GM12892 (cell line): ENCODE measurements around the gene CCDC188.

ENCODE experiments used
- POLR2A ChIP-seq: IDR thresholded peaks from 2 replicates; pipeline ENCODE4 v1.6.1; 2011; ENCODE audit warnings: low read depth, low read length, control low read depth
- POLR2AphosphoS5 ChIP-seq: IDR thresholded peaks from 2 replicates; pipeline ENCODE4 v1.6.1; 2011; ENCODE audit warnings: low read depth, low read length, control low read depth
- TAF1 ChIP-seq: IDR thresholded peaks from 2 replicates; pipeline ENCODE4 v1.6.1; 2011; ENCODE audit warnings: low read depth, mild to moderate bottlenecking, control low read depth, low read length, borderline replicate concordance

DNA sequence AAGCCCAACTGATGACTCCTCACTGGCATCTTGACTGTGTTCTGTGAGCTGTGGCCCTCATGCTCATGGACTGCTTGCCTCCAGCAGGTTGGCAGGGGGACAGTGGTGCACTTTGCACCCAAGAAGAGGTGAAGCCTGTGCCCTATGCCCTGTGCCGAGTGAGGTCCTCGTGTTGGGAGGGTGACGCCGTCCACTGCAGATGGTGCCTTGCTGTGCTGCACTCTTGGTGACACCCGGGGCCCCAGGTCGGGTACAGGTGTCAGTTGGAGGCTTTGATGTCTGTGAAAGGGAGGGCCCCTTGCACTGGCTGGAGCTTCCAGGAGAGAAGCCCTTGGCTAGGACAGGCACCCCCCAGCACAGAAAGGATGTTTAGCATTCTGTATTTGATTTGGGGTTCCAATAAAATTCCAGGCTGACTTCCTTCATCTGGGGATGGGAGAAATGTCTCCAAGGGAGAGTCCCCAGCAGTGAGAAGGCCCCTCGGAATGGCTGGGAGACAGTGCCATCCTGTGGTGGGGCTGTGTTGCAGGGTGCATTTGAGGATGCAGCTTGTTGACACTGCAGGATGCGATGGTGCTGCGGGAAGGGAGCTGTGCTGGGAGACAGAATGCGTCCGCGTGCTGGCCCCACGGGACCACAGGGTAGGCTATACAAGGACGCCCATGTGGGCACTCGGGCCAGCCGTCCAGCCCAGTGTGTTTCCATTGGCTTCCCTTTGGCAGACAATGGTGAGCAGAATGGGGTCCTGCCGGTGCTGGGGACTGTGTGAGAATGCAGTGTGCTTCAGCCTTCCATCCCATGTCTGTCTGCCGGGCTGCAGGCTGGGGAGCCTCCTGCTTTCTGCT, 21.7 kb downstream of the CCDC188 start:
- TF ChIP-seq POLR2A (no peak), POLR2AphosphoS5 (no peak; the same call in 1 of the 2 replicates), TAF1 (no peak)
